Measurements from ENCODE around the gene PTPMT1.
A peak's percentile ranks its signal among the peaks of the same experiment; 100 is the strongest.
"Not testable (repeated sequence)": the region's sequence is repeated elsewhere in the genome, so short reads cannot be mapped to it uniquely, and the experiment has no call there.

PTPMT1 gene

DNA sequence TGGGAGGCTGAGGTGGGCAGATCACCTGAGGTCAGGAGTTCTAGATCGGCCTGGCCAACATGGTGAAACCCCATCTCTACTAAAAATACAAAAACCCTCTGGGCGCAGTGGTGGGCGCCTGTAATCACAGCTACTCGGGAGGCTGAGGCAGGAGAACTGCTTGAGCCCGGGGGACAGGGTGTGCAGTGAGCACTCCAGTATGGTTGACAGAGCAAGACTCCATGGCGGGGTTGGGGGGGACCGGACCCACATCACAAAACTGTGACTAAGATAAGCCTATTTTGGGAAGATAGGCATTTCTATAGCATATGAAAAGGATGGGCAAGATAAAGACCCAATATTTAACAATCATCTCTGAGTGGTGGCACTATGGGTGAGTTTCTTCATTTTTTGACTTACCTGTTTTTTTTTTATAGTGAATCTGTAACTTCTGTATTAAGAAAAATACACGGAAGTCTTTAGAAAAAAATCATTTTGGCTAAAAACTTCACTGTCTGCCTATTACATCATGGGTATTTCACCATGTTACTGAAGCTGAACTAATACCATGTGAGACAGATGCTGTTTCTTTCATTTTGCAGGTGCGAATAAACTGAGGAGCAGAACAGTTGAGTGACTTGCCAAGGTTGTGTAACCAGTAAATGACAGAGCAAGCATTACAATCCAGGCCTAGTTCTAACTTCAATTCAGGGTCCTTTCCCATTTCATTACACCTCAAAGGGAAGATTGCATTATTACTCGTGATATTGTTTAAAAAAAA, 14.9 kb upstream of the PTPMT1 start:
- no peak for DNase-seq

- DNase-seq: peak; percentile 55
Measured at GRCh38 chr11:47551086-47551485, 14.3 kb upstream of the PTPMT1 start.

- DNase-seq: peak; percentile 32
Measured at GRCh38 chr11:47552056-47552565, 13.3 kb upstream of the PTPMT1 start.

DNA sequence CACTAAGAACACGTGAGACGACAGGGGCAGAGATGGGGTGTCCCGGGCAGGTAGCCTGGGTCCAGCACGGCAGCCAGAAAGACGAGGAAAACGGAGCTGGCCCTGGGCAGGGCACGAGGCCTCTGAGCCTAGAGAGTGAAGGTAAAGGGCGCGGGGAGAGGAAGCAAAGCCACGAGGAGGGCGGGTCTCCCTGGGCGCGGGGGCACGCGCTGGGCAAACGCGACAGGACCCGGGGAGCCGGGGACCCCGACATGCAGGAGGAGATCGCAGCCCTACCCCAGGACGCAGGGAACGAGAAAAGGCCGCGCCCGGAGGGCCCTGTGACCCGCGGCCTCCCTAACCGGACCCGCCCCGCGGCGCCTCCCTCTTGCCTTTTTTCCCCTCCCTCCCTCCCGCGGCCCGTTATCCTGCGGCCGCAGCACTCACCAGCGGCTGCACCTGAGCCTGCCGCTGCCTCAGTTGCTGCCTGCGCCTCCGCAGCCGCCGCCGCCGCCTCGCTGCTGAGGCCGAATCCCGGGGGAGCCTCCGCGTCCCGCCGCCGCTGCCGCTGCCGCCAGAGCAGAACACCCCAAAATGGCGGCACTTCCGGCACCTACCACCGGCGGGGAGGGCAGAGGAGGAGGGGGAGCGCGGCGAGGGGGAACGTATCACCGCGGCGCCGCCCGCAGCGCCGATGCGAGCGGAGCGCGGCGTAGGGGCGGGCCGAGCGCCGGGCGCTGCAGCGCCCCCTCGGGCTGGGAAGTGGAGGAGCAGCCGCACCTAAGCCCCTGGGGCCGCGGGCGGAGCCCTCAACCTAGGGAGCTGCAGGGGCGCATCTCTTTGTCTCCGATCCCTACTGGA, 12.6 kb upstream of the PTPMT1 start, which contains the start of gene CELF1:
Gene CELF1 (minus strand): TSS at position 567 of the 840 bp plus-strand sequence. CDS start 53,609 bp downstream, outside the sequence.
- DNase-seq: peak; percentile 91

DNA sequence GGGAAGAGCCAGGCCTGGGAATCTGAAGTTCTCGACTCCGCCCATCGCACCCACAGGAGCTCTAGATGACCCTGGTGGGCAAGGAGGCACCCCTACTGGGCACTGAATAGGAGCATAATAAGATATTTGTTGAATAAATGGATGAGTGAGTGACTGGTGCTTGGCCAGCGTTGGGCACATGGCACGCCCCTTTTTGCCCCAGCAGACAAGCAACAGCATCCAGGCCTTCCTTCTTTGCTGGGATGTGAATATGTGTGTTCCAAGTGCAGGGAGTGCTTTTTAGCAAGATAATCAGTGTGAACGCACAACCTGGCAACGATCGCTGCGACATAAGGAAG, 12.0 kb upstream of the PTPMT1 start:
- DNase-seq: no peak

DNA sequence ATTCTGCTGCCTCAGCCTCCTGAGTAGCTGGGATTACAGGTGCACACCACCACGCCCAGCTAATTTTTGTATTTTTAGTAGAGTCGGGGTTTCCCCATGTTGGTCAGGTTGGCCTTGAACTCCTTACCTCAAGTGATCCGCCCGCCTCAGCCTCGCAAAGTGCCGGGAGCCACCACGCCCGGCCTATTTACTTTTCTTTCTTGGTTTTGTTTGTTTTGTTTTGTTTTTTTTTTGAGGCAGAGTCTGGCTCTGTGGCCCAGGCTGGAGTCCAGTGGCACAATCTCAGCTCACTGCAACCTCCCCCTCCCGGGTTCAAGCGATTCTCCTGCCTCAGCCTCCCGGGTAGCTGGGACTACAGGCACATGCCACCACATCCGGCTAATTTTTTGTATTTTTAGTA, 8.4 kb upstream of the PTPMT1 start:
- DNase-seq: not testable (repeated sequence)

DNA sequence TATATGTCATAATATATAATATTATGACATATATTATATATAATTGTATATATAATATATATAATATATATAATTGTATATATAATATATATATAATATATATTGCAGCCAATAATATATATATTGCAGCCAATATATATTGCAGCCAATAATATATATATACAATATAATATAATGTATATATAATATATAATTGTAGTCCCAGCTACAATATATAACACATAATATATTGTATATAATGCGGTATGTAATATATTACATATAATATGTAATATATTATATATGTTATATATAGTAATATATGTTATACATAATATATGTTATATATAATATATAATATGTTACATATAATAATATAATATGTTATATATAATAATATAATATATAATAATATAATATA, 6.7 kb upstream of the PTPMT1 start:
- no peak for DNase-seq

DNA sequence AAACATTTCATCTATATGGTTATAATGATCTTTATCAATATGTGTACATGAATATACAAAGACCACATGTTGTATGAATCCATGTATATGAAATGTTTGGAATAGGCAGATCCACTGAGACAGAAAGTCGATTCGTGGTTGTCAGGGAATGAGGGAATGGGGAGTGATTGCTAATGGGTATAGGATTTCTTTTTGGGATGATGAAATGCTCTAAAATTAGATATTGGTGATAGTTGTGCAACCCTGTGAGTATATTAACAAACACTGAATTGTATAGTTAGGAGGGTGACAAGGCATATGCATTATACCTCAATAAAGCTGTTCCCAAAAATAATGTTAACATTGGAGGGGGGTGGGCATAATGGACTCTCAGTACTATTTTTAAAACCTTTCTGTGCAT, 5.0 kb upstream of the PTPMT1 start:
- DNase-seq: no peak

- DNase-seq: not testable (repeated sequence)
Measured at GRCh38 chr11:47562393-47562792, 3.0 kb upstream of the PTPMT1 start.

DNA sequence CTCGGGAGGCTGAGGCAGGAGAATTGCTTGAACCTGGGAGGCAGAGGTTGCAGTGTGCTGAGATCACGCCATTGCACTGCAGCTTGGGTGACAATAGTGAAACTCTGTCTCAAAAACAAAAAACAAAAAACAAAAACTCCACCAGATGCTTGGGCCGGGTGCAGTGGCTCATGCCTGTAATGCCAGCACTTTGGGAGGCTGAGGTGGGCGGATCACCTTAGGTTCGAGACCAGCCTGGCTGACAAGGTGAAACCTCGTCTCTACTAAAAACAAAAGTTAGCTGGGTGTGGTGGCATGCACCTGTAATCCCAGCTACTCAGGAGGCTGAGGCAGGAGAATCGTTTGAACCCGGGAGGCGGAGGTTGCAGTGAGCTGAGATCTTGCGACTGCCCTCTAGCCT, 1.0 kb upstream of the PTPMT1 start:
- DNase-seq: not testable (repeated sequence)

- peak; percentile 6 for DNase-seq
Measured at GRCh38 chr11:47564933-47565339, 463 bp upstream of the PTPMT1 start.

DNA sequence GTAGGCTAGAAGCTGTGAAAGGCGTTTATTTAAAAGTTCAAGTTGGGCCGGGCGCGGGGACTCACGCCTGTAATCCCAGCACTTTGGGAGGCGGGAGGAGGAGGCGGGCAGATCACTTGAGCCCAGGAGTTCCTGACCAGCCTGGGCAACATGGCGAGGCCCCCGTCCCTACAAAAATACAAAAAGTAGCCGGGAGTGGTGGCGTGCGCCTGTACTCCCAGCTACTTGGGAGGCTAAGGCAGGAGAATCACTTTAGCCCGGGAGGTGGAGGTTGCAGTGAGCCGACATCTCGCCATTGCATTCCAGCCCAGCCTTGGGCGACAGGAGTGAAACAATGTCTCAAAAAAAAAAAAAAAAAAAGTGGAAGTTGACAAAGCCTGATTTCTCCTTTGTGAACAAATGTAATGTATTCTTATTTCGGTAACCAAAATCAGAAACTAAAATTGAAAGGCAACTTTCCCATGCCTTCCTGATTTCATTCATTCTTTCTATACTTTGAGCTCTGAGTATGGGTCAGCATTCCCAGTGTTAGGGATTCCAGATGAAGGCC, 825 bp downstream of the PTPMT1 start:
- peak; percentile 22 for DNase-seq

DNA sequence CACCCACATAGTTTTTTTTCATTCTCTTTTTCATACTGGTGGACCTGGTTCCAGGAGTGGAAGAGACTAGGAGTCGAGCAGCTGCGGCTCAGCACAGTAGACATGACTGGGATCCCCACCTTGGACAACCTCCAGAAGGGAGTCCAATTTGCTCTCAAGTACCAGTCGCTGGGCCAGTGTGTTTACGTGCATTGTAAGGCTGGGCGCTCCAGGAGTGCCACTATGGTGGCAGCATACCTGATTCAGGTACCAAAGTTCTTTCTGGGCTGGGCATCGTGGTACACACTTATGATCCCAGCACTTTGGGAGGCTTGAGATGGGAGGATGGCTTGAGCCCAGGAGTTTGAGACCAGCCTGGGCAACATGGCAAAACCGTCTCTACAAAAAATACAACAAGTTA, 4.2 kb downstream of the PTPMT1 start:
- no peak for DNase-seq

DNA sequence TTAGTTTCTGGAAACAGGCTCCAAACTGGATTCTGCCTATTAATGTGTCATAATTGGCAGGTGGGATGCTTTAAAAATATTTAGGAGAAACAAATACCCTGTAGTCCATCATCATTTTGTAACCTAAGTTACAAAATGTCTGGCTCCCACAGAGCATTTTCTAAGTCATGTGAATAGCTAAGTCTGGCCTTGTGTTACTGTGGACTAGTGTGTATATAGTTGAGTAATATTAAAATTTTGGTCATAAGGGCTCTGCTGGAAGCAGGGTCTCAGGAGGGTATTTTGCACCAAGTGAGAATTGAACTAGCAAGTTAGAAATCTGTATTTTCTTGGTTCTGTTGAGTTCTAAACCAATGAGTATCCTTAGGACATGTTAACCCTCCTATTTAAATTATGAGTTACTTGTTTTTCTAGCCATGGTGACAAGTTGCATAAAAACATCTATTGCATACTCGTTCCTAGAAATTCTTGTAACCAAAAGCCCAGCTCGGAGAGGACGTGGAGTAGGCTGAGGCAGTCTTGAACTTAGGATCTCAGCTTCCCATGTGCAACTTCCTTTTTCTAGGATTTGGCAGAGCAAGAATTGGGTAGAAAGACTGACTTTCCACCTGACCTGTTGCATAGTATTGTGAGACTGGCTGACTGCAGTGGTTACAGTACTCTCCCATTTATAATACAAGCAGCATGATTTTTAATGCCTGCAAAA, 5.4 kb downstream of the PTPMT1 start:
- no peak for DNase-seq

GRCh38 chr11:47571357-47571729, 5.9 kb downstream of the PTPMT1 start:
- DNase-seq: no peak

DNA sequence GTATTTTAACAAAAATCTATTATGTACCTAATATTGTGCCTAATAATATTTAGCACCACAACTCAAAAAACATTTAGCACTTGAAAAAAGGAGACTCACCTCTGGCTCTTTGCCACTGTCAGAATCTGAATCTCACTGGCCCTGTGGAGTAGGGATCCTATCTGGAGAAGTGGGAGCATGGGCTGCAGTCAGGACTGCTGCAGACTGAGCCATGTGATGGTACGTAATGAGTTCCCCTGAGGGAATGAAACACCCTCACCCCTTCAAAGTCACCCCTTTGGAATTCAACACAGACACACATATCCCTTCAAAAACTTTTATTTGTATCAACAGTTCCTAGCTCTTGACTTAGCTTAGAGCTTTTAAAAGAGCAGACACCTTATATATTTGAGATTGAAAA, 6.5 kb downstream of the PTPMT1 start:
- no peak for DNase-seq

DNA sequence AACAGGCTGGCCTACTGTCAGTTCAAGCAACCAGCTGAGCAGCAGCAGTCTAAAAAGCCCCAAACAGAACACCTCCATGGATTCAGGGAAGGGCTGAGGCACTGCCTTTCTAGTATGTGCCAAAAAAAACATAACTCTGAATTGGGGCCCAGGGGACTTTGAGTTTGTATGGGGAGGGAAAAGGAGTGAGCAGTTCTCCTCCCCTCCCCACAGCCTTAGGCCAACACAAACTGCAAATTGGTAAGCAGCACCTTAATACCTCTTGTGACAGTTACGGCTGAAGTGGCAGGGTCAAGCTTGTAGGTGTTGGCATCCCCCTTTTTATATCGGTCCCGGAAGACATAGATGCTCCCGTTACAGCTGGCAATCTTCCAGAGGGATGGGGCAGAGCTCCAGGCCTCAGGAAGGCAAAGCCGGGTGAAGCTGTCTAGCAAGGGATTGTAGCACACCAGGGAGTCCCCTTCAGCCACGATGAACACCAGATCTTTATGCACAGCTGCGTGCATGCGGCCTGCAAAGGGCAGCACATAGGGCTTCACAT, 7.4 kb downstream of the PTPMT1 start:
- DNase-seq: no peak

GRCh38 chr11:47573321-47573720, 7.9 kb downstream of the PTPMT1 start:
- DNase-seq: no peak

- DNase-seq: no peak
Measured at GRCh38 chr11:47577460-47578041, 12.2 kb downstream of the PTPMT1 start.

- peak; percentile 88 for DNase-seq
Measured at GRCh38 chr11:47578524-47579494, 13.4 kb downstream of the PTPMT1 start, which contains the start of the genes KBTBD4 and NDUFS3. KBTBD4 (minus strand) TSS chr11:47578970; CDS start chr11:47578951, 19 bp downstream. NDUFS3 (plus strand) TSS chr11:47579074; CDS start chr11:47579092, 18 bp downstream.

DNA sequence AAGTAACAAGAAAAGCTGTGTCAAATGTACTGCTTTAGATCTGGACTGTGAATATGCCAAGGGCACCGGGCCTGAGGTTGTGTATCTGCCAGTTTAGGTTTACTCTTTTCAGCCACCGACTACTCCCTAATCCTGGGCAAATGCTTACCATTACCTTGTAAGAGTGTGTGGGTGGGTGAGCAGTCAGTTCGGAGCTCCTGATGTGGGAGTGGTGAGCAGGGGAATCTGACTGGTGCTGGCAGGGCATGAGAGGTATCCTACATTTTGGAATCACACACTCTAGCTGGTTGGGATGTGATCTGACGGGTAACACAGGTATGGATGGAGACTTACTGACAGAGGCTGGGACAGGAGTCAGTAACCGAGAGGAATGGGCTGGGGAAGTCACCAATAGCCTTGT, 18.4 kb downstream of the PTPMT1 start:
- no peak for DNase-seq

All from RPMI8226 (cell line).